NCI-H2107 treated with DMSO at 0.1 percent for 48 hours (cell line): ENCODE measurements around the gene EPHB2.

Experiments used
- DNase-seq: peaks from one replicate; lab custom pipeline; 2025; ENCODE audit not compliant: unreplicated experiment; lab: John Stamatoyannopoulos, UW

Gene EPHB2

GRCh38 chr1:22721122-22721873 is 10.7 kb downstream of the EPHB2 start:
- DNase-seq: no peak

GRCh38 chr1:22722901-22723550 is 12.4 kb downstream of the EPHB2 start:
- DNase-seq: no peak

- DNase-seq: no peak
These were observed 17.2 kb downstream of the EPHB2 start for GRCh38 chr1:22727873-22728272.

GRCh38 chr1:22728751-22729399 is 18.2 kb downstream of the EPHB2 start:
- DNase-seq: no peak

- DNase-seq: no peak
These were observed 18.7 kb downstream of the EPHB2 start for GRCh38 chr1:22729400-22729773.

- no peak for DNase-seq
These were observed 19.3 kb downstream of the EPHB2 start for GRCh38 chr1:22729912-22730311.

- no peak for DNase-seq
These were observed 21.5 kb downstream of the EPHB2 start for GRCh38 chr1:22731924-22732720.

- DNase-seq: no peak
These were observed 23.0 kb downstream of the EPHB2 start for GRCh38 chr1:22733643-22734042.

GRCh38 chr1:22736501-22737080 is 26.0 kb downstream of the EPHB2 start:
- DNase-seq: no peak

- DNase-seq: no peak
These were observed 26.9 kb downstream of the EPHB2 start for GRCh38 chr1:22737374-22738068.

- no peak for DNase-seq
These were observed 27.4 kb downstream of the EPHB2 start for GRCh38 chr1:22738069-22738435.

GRCh38 chr1:22738522-22738921 is 27.9 kb downstream of the EPHB2 start:
- no peak for DNase-seq

GRCh38 chr1:22739648-22740385 is 29.2 kb downstream of the EPHB2 start:
- no peak for DNase-seq

- no peak for DNase-seq
These were observed 30.5 kb downstream of the EPHB2 start for GRCh38 chr1:22741118-22741517.

GRCh38 chr1:22745669-22746585 is 35.3 kb downstream of the EPHB2 start:
- DNase-seq: no peak

- DNase-seq: no peak
These were observed 36.5 kb downstream of the EPHB2 start for GRCh38 chr1:22747021-22747734.

GRCh38 chr1:22747735-22748073 is 37.1 kb downstream of the EPHB2 start:
- no peak for DNase-seq

GRCh38 chr1:22749503-22749902 is 38.9 kb downstream of the EPHB2 start:
- DNase-seq: no peak
